Right cardiac atrium (tissue), 5 donors: Measurements from ENCODE around the gene PTPN18. TPM values are rescaled to one million over a fixed set of nuclear protein-coding genes. Genes with fewer than 3 reads are reported as not detected.
"Not testable (repeated sequence)": the region's sequence is repeated elsewhere in the genome, so short reads cannot be mapped to it uniquely, and the experiment has no call there.

ENCODE experiments used
- ATAC-seq, 2 donors: fragments of 200-7000 bp; cut with Tn5 transposase; one replicate each; pipeline versions ENCODE4 v1.8.0 to v1.9.1; 2020; ENCODE audit warnings: moderate library complexity in 2 of 2, mild to moderate bottlenecking in 1 of 2
- DNase-seq, 3 donors: peaks; one replicate each; pipeline ENCODE4 v3.0.0-alpha.2; 2020
- H3K27ac ChIP-seq: one replicate; pipeline ENCODE4 v1.5.1; 2013; ENCODE audit warnings: mild to moderate bottlenecking, low read length, control low read depth, moderate library complexity
- H3K27me3 ChIP-seq: one replicate; pipeline ENCODE4 v1.6.1; 2013; ENCODE audit not compliant: control insufficient read depth, insufficient read depth
- H3K4me1 ChIP-seq: one replicate; pipeline ENCODE4 v1.6.1; 2013; ENCODE audit warnings: low read length; ENCODE audit not compliant: control insufficient read depth, insufficient read depth
- H3K4me3 ChIP-seq: one replicate; pipeline ENCODE4 v1.5.1; 2013; ENCODE audit warnings: low read length, control low read depth
- H3K9me3 ChIP-seq: one replicate; pipeline ENCODE4 v1.6.1; 2013; ENCODE audit warnings: low read length; ENCODE audit not compliant: control insufficient read depth
- WGBS: extraction: QIAGEN DNeasy Blood & Tissue Kit; methylation state at CpG from one replicate; pipeline ENCODE4 v1.1.7; 2013; 5-methylcytosine and 5-hydroxymethylcytosine counted together
- intact Hi-C, 4 donors: fragments of 100-400 bp; cut with DNase I; formaldehyde crosslinking; loops; one replicate each; pipeline versions ENCODE4 v1.11.0 to v1.14.0; 2022 to 2023
- polyA plus RNA-seq: library from polyadenylated mRNA; stranded (reverse); fragments of 200-250 nt; gene quantifications from one replicate; pipeline ENCODE4 v1.2.3, GENCODE V29; 2013
- total RNA-seq, 4 donors: library from RNA; stranded (reverse); fragmentation: NEBNext Ultra II Directional; extraction: Animal tissue kit (Norgen Biotek cat#: 25700); gene quantifications; one replicate each; pipeline ENCODE4 v1.2.1, GENCODE V29; 2021
- donor health status: healthy with polysubstance abuse.
- donor health status: DM: no; HTN: yes; CAD: no.
- donor health status: DM: no; HTN: no; CAD: no.
- donor health status: DM: no; HTN: yes; CAD: no; lungs with severe emphysema.
- donor health status: DM: yes; HTN: yes; CAD: no.

PTPN18 gene
- total and polyA plus RNA-seq, 5 donors: 16.4 to 26.0 (median 24.4) TPM

DNA sequence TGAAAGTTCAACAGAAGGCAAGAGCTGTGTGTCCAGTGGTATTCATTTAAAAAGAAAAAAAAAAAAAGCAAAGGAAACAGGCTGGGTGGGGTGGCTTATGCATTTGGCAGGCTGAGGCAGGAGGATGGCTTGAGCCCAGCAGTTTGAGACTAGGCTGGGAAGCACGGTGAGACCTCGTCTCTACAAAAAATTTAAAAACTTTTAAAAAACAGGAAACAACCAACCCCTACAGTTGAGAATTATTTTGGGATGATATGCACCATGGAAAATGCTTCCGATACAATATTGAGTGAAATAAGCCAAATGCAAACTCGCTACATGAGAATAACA, 31.2 kb downstream of the PTPN18 start:
- 24% methylated on average over 4 of the region's 4 CpGs for WGBS
- Histone ChIP-seq H3K4me1 (peaks cover 13% of the 10 kb centered on the region), H3K9me3 (no peaks in the 10 kb centered on the region), H3K27me3 (no peaks in the 10 kb centered on the region), H3K4me3 (no peak overlapping the region), H3K27ac (no peak overlapping the region)
- DNase-seq: peak; percentile 69 to 88 (median 81)
- intact Hi-C loops: no loop called here
- ATAC-seq: peak; percentile 62 to 71

DNA sequence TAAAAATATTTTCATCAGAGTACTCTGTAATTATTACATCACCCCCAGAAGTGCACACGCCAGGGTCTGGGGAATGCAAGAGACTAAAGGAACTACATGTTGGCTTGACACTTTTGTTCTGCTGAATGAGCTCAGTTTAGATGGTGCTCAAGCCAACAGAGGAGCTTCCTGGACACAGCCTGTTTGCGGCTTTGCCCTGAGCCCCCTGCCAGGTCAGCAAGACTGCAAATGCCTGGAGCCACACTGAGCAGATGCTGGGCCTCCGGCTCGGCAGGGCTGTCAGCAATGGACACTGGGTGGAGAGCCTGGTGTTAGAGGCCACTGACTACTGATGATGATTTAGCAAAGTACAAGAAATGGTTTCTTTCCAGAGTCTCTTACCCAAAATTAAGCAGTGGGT, 31.9 kb downstream of the PTPN18 start:
- H3K4me3 ChIP-seq: no peak overlapping the region
- intact Hi-C loops: no loop called here
- H3K27ac ChIP-seq: peak overlapping the region; percentile 70
- no peaks in the 10 kb centered on the region for H3K27me3 ChIP-seq
- peak; percentile 1 to 12 for ATAC-seq
- DNase-seq: peak in 2 of 3 donors; percentile 50 to 74
- H3K9me3 ChIP-seq: no peaks in the 10 kb centered on the region
- H3K4me1 ChIP-seq: peaks cover 13% of the 10 kb centered on the region
- 35% methylated on average over 4 of the region's 4 CpGs for WGBS

DNA sequence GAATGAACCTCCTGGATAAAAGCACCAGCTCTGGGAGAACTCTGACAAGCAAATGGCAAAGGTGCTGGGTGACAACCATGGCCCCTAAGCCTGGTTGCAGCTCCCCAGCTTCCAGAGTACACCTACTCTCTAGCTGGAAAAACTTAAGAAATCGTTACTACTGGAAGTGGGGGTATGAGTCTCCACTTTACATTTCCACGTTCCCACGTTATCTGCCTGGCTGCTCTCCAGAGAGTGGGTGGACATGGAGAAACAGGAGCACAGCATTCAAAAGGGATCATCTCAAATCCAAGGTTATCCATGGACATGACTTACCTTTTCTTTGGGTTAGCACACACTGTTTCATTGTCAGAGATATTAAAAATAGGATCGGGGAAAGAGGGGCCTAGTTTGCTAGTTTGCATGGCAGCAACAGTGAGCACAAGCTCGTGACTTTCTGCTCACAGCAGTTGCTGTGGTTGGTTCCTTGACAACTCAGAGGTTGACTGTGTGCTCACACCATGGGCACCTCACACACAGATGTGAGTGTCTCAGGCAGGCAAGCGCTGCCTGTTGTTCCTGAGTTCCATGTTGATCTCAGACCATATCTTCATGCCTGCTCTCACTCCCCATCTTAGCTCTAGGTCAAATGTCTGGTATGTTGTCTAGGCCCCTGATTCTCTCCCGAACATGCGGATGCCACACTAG, 32.5 kb downstream of the PTPN18 start:
- ATAC-seq: no peak
- DNase-seq: no peak
- no peaks in the 10 kb centered on the region for H3K9me3 ChIP-seq
- WGBS: 65% methylated on average over 8 of the region's 8 CpGs
- no peaks in the 10 kb centered on the region for H3K27me3 ChIP-seq
- H3K4me3 ChIP-seq: no peak overlapping the region
- H3K27ac ChIP-seq: no peak overlapping the region
- intact Hi-C loops: no loop called here
- peaks cover 13% of the 10 kb centered on the region for H3K4me1 ChIP-seq

DNA sequence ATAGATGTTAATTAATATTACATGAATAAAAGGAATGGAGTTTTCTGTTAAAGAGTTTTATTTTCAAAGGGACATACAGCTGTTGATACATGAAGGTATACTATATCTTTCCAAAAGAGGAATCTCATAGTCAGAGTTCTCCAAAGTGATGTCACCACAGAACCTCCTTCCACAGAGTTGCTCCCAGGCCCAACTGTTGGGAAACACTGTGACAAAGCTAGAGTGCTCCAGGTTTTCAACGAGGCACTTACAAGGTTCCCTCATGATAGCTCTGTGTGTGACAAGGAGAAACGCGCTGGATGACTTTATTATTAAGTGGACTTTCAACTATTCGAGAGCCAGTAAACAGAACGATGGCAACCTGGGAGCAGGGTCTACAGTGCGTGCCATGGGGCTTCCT, 33.5 kb downstream of the PTPN18 start:
- ATAC-seq (no peak), DNase-seq (no peak)
- H3K27ac ChIP-seq: no peak overlapping the region
- intact Hi-C loops: no loop called here
- no peaks in the 10 kb centered on the region for H3K27me3 ChIP-seq
- H3K4me1 ChIP-seq: peaks cover 13% of the 10 kb centered on the region
- H3K4me3 ChIP-seq: no peak overlapping the region
- H3K9me3 ChIP-seq: no peaks in the 10 kb centered on the region
- 85% methylated on average over 6 of the region's 6 CpGs for WGBS

DNA sequence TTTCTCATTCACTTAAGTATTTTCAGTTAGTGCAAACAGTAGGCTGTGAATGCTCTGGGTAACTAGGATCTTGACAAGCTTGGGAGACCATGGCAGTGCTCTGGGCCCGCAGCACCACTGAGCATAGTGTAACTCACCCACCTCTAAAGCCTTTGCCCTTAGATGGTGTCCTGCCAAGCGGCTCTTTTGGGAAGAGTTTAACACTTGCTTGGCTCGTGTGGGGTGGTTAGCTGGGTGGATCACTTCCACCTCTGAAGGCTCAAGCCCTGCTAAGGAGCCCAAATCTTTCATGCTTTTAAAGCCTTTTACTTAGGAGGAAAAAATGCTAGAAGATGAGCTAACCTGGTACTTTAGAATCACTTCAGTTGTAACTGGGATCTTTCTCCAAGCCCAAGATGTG, 33.9 kb downstream of the PTPN18 start:
- intact Hi-C loops: no loop called here
- Histone ChIP-seq H3K27ac (peak overlapping the region; percentile 66), H3K4me3 (no peak overlapping the region), H3K27me3 (no peaks in the 10 kb centered on the region), H3K9me3 (no peaks in the 10 kb centered on the region), H3K4me1 (peaks cover 13% of the 10 kb centered on the region)
- WGBS: 94% methylated on average over 3 of the region's 3 CpGs
- ATAC-seq: no peak
- DNase-seq: no peak

DNA sequence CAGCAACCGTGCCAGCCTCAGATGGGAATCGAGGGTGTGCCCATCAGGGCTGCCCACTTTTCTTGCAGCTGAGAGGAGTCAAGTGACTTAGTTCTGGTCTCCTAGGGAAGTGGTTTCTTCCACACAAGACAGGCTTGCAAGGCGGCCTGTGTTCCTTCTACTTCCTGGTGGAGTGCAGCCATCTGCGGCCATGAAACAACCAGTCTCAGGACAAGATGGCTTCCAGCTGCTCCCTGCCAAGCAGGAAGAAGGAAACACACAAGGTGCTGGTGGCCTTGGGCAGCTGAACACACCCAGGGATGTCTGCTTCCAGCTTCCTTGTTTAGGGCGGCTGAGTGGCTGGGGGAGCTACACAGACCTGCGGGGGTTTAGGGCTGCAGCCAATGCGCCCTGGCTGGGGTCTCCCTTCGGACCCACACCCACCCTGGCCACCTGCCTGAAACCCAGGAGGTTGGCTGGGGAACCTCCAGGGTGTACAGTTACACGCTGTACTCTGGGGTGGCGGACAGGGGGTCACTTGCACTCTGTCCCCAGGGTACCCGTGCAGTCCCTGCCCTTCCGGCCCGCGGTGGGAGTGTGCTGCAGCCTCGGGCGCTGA, 34.7 kb downstream of the PTPN18 start:
- Histone ChIP-seq H3K4me1 (peaks cover 13% of the 10 kb centered on the region), H3K27ac (peak overlapping the region; percentile 66), H3K4me3 (peak overlapping the region; percentile 65), H3K27me3 (no peaks in the 10 kb centered on the region), H3K9me3 (no peaks in the 10 kb centered on the region)
- DNase-seq: peak; percentile 49 to 75 (median 74)
- WGBS: 39% methylated on average over 16 of the region's 16 CpGs
- peak; percentile 22 to 37 for ATAC-seq
- intact Hi-C loops: no loop called here

DNA sequence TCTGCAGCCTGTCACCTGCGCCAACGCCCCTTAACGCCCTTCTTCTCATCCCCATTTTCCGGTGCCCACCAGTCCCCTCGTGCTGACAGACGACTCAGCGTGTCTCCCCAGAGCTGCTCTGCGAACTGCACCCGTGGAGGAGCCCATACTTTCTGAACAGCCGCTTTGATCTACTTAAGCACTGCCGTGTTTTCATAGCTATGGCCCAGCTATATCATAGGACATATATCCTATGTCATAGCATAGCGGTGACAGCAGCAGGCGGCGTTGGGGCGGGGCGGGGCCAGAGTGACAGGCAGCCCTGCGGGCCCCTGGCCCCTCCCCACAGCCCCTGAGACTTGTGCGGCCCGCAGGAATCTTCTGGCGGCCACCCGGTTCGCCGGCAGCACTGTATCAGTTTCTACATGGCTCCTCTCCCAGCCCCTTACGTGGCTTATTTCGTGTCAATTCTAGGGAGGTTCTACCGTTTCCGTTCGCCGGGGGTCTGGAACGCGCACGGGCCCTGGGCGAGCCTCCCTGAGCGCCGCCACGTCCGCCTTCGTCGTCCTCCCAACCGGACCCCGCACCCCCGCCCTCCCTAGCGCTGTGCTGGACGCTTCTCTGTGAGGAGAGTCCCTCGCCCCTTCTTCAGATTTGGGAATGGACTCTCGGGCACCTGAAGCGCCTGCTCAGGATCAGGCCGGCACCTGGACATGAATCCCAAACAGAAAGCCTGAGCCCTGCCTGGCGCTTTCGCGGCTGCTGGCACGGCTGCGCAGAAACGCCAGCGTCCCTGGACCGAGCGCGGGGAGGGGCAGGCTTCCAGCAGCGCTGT, 35.4 kb downstream of the PTPN18 start:
- WGBS: 1% methylated on average over 59 of the region's 59 CpGs
- DNase-seq: peak; percentile 84 to 94 (median 94)
- Histone ChIP-seq H3K27me3 (no peaks in the 10 kb centered on the region), H3K4me3 (peak overlapping the region; percentile 65), H3K4me1 (peaks cover 13% of the 10 kb centered on the region), H3K9me3 (no peaks in the 10 kb centered on the region), H3K27ac (peak overlapping the region; percentile 66)
- peak; percentile 89 to 91 for ATAC-seq
- intact Hi-C loops: no loop called here

DNA sequence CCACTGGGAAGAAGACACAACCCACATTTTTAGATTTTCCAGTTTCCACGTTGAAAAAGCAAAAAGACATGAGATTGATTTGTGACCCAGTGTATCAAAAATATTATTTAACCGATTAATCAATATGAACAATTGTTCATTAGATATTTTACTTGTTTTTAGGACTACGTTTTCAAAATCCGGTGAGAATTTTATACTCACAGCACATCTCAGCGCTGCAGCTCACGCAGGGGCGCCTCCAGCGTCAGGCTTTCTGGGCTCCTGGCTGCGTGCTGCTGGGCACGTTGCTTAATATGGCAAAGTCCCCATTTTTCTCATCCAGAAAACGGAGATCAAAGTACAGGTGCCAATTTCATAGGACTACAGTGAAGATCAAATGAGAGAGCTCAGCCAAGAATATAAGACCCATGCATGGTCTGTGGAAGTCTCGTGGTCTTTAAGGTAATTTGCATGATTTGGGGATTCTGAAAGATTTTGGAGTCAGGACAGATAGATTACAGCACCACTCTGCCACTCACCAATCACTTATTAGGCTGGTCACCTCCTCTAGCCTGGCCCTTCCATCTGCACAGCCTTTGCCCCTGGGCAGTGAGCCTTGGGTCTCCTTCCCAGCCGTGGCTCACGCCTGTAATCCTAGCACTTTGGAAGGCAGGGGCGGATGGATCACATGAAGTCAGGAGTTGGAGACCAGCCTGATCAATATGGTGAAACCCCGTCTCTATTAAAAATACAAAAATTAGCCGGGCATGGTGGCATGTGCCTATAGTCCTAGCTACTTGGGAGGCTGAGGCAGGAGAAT, 36.2 kb downstream of the PTPN18 start:
- H3K9me3 ChIP-seq: no peaks in the 10 kb centered on the region
- peak overlapping the region; percentile 66 for H3K27ac ChIP-seq
- peaks cover 10% of the 10 kb centered on the region for H3K4me1 ChIP-seq
- 22% methylated on average over 17 of the region's 17 CpGs for WGBS
- peak overlapping the region; percentile 65 for H3K4me3 ChIP-seq
- intact Hi-C loops: no loop called here
- ATAC-seq (peak; percentile 27 to 33), DNase-seq (no peak)
- no peaks in the 10 kb centered on the region for H3K27me3 ChIP-seq

DNA sequence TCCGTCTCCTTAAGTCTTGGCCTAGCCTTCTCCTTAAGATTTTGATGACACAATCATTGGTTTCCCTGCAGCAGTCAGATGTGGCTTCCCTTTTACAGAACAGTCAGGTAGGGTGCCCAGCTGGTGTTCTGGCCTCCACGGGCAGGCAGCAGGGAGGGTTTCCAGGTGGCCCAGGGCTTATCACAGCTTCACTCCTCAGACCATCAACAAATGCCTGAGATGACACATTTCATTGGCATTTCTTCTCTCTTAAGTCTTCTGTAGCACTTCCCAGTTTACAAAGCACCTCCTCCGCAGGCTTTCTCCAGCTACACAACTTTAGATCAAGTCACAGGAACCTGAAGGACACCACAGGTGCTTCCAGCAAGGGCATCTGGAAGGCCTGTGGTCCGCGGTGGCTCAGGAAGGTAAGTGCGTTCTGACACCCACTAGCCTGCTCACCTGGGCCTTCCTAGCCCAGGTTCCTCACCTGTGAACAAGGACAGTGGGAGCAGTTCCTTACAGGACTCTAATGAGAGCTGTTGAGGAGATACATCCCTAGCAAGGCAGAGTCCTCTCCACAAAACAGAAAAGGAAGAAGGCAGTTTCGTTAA, 37.6 kb downstream of the PTPN18 start:
- DNase-seq (no peak), ATAC-seq (no peak)
- Histone ChIP-seq H3K4me3 (no peak overlapping the region), H3K27ac (no peak overlapping the region), H3K27me3 (no peaks in the 10 kb centered on the region), H3K4me1 (peaks cover 2% of the 10 kb centered on the region), H3K9me3 (no peaks in the 10 kb centered on the region)
- intact Hi-C loops: no loop called here
- whole genome bisulfite sequencing: 95% methylated on average over 7 of the region's 7 CpGs

DNA sequence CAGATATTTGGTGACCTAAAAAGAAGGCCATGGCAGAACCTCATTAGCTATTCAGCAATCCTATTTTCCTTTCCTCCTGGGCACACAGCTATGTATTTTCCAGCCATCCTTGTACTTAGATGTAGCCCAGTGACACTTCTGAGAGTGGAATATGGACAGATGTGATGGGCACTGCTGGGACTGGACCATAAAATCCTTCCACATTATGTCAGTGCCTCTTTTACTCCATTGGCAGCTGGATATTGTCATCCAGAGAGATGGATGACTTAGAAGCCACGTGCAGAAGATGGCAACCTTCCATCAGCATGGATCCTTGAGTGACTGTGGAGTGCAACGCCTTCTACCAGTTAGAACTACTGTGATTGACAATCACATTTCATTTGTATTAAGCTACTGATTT, 50.4 kb downstream of the PTPN18 start:
- ATAC-seq, H3K9me3 ChIP-seq, DNase-seq, H3K4me3 ChIP-seq, H3K27ac ChIP-seq, H3K27me3 ChIP-seq, H3K4me1 ChIP-seq, intact Hi-C loops: not testable (repeated sequence)
- WGBS: no CpG with 5 or more reads among the region's 2 CpGs
